Gastrocnemius medialis (tissue), 4 donors: Measurements from ENCODE around the gene SPATS2L.

Experiments
- POLR2A ChIP-seq, 2 donors: fragments of 450-650 bp; IDR thresholded peaks; one replicate each; pipeline ENCODE4 v1.6.1; 2017; ENCODE audit warnings: antibody characterized with exemption in 2 of 2, mild to moderate bottlenecking in 2 of 2, moderate library complexity in 2 of 2
- TF ChIP-seq, protein P1 (sequence below), 5 experiments: fragments of 450-650 bp in 3 of 5; fragments of 200-600 bp in 2 of 5; sonication (generic) in 2 of 5; IDR thresholded peaks in 4 of 5; conservative IDR thresholded peaks in 1 of 5; 1 replicate in 4 of 5; 2 replicates in 1 of 5; pipeline ENCODE4 v1.5.1; 2016 to 2019; ENCODE audit warnings: antibody characterized with exemption in 5 of 5, mild to moderate bottlenecking in 3 of 5, moderate library complexity in 3 of 5

- TF ChIP-seq, protein P1, sequence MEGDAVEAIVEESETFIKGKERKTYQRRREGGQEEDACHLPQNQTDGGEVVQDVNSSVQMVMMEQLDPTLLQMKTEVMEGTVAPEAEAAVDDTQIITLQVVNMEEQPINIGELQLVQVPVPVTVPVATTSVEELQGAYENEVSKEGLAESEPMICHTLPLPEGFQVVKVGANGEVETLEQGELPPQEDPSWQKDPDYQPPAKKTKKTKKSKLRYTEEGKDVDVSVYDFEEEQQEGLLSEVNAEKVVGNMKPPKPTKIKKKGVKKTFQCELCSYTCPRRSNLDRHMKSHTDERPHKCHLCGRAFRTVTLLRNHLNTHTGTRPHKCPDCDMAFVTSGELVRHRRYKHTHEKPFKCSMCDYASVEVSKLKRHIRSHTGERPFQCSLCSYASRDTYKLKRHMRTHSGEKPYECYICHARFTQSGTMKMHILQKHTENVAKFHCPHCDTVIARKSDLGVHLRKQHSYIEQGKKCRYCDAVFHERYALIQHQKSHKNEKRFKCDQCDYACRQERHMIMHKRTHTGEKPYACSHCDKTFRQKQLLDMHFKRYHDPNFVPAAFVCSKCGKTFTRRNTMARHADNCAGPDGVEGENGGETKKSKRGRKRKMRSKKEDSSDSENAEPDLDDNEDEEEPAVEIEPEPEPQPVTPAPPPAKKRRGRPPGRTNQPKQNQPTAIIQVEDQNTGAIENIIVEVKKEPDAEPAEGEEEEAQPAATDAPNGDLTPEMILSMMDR (IDR thresholded peaks at IDR 0.05 in 4 of 5, conservative IDR thresholded peaks at IDR 0.05 in 1 of 5): no peak
- TF ChIP-seq POLR2A (IDR thresholded peaks at IDR 0.05): no peak
These were observed 39.1 kb upstream of the SPATS2L start for GRCh38 chr2:200267350-200267749.
